Raji (cell line): Measurements from ENCODE around the gene PFN3.
A peak's percentile ranks its signal among the peaks of the same experiment; 100 is the strongest.

Experiments
- POLR2A ChIP-seq: IDR thresholded peaks from 2 replicates; pipeline ENCODE4 v1.6.1; 2011; ENCODE audit warnings: low read depth, low read length, control low read depth; ENCODE audit not compliant: insufficient read depth

The PFN3 gene

GRCh38 chr5:177419046-177419445 is 18.6 kb upstream of the PFN3 start:
- TF ChIP-seq POLR2A: no peak

GRCh38 chr5:177414481-177414880 is 14.0 kb upstream of the PFN3 start:
- no peak for TF ChIP-seq POLR2A

GRCh38 chr5:177412603-177413233 is 12.3 kb upstream of the PFN3 start:
- no peak for TF ChIP-seq POLR2A

GRCh38 chr5:177410575-177410974 is 10.1 kb upstream of the PFN3 start:
- no peak for TF ChIP-seq POLR2A

- no peak for TF ChIP-seq POLR2A
Observed at GRCh38 chr5:177409043-177409801, 8.8 kb upstream of the PFN3 start, which contains the start of gene F12. Gene F12, minus strand, starts transcription at chr5:177409564. Its CDS starts 37 bp downstream, at chr5:177409527.

GRCh38 chr5:177405805-177406204 is 5.3 kb upstream of the PFN3 start:
- TF ChIP-seq POLR2A: no peak

- TF ChIP-seq POLR2A: no peak
Observed at GRCh38 chr5:177405312-177405711, 4.9 kb upstream of the PFN3 start.

- no peak for TF ChIP-seq POLR2A
Observed at GRCh38 chr5:177404641-177405179, 4.2 kb upstream of the PFN3 start.

- TF ChIP-seq POLR2A: peak; percentile 48
Observed at GRCh38 chr5:177403792-177404640, 3.6 kb upstream of the PFN3 start.

GRCh38 chr5:177403102-177403791 is 2.8 kb upstream of the PFN3 start:
- no peak for TF ChIP-seq POLR2A

GRCh38 chr5:177402271-177403043 is 2.0 kb upstream of the PFN3 start:
- no peak for TF ChIP-seq POLR2A

GRCh38 chr5:177397875-177398390 is 2.5 kb downstream of the PFN3 start:
- TF ChIP-seq POLR2A: no peak

- no peak for TF ChIP-seq POLR2A
Observed at GRCh38 chr5:177396807-177397206, 3.7 kb downstream of the PFN3 start.

GRCh38 chr5:177396078-177396477 is 4.4 kb downstream of the PFN3 start:
- TF ChIP-seq POLR2A: no peak
